Measurements from ENCODE around the gene SEMA5B. TPM values are rescaled to one million over a fixed set of nuclear protein-coding genes. Genes with fewer than 3 reads are reported as not detected.

The SEMA5B gene
- polyA plus RNA-seq, 1 donor (not counting 4 experiments of a cell fraction or from before 2014, with no cell fraction given): 0.04 TPM

DNA sequence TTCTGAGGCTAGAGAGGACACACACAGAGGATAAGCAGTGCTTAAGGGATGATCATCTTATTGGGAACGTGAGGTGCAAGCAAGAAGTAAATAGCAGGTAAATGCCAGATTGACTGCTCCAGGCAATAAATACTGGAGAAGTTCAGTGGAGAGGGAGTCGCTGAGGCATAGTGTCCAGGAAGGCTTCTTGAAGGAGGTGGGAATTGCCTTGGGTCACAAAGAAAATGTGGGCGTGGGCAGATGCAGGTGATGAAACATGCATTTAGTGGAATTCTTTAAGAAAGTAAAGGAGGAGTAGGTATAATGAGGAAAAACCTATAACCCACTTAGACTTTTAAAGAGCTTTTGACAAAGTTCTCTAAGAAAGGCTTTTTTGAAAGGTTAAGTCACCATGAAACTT, 7.4 kb upstream of the SEMA5B start:
- Histone ChIP-seq H3K4me1 (ENCODE audit: control insufficient read depth, extremely low read depth, insufficient read depth, low read length) (no peaks in the 10 kb centered on the region), H4K20me1 (ENCODE audit: control insufficient read depth, extremely low read depth, insufficient read depth, low read length) (no peaks in the 10 kb centered on the region)
- dilution Hi-C loops (cut with MboI; ENCODE audit: extremely low pct_ligation_motif_present, low sequenced_read_pairs): no loop called here

DNA sequence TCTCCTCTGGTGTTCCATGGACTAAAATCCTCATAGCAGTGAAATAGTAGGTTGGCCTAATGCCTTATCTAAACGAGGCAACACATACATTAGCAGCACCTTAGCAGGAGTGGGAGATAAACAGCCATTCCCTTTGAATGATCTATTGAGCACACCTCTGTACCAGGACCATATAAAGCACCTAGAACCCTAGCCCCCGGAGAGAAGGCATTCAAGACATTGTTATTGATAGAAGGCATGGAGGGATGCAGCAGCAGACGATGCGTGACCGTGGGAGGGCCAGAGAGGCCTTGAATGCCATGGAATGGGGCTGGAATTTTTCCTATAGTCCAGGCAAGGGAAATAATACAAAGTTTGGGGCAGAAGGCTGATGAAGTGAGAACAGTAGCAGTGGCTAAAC, 6.6 kb upstream of the SEMA5B start:
- Histone ChIP-seq H3K4me3 (ENCODE audit: control insufficient read depth in 2 of 3, extremely low read depth in 1 of 3, insufficient read depth in 2 of 3, low read depth in 1 of 3, low read length in 3 of 3) (no peak overlapping the region), H3K9ac (ENCODE audit: control insufficient read depth, extremely low read depth, insufficient read depth, low read length) (no peak overlapping the region), H3K4me2 (ENCODE audit: control insufficient read depth, extremely low read depth, insufficient read depth, low read depth, low read length) (no peak overlapping the region), H3K27ac (ENCODE audit: control insufficient read depth, insufficient read depth, low read length) (no peak overlapping the region), H3K4me1 (ENCODE audit: control insufficient read depth, extremely low read depth, insufficient read depth, low read length) (peaks cover under 1% of the 10 kb centered on the region), H3K27me3 (ENCODE audit: control insufficient read depth, extremely low read depth, insufficient read depth, low read length) (peaks cover 15% of the 10 kb centered on the region), H3K9me3 (ENCODE audit: control insufficient read depth, low read depth, low read length) (no peaks in the 10 kb centered on the region), H3K79me2 (ENCODE audit: control insufficient read depth, insufficient read depth, low read length) (no peaks in the 10 kb centered on the region), H2AFZ (ENCODE audit: control insufficient read depth, low read length) (no peak overlapping the region), H3K36me3 (ENCODE audit: control insufficient read depth in 2 of 2, extremely low read depth in 1 of 2, insufficient read depth in 2 of 2, low read length in 2 of 2) (no peaks in the 10 kb centered on the region), H3K9me1 (ENCODE audit: control insufficient read depth, extremely low read depth, insufficient read depth, low read length) (no peaks in the 10 kb centered on the region), H4K20me1 (ENCODE audit: control insufficient read depth, extremely low read depth, insufficient read depth, low read length) (no peaks in the 10 kb centered on the region)
- FAIRE-seq (no peak), DNase-seq (ENCODE audit: low read depth, low spot score) (no peak)
- dilution Hi-C loops (cut with MboI; ENCODE audit: extremely low pct_ligation_motif_present, low sequenced_read_pairs): no loop called here
- TF ChIP-seq, protein P1, sequence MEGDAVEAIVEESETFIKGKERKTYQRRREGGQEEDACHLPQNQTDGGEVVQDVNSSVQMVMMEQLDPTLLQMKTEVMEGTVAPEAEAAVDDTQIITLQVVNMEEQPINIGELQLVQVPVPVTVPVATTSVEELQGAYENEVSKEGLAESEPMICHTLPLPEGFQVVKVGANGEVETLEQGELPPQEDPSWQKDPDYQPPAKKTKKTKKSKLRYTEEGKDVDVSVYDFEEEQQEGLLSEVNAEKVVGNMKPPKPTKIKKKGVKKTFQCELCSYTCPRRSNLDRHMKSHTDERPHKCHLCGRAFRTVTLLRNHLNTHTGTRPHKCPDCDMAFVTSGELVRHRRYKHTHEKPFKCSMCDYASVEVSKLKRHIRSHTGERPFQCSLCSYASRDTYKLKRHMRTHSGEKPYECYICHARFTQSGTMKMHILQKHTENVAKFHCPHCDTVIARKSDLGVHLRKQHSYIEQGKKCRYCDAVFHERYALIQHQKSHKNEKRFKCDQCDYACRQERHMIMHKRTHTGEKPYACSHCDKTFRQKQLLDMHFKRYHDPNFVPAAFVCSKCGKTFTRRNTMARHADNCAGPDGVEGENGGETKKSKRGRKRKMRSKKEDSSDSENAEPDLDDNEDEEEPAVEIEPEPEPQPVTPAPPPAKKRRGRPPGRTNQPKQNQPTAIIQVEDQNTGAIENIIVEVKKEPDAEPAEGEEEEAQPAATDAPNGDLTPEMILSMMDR (optimal IDR thresholded peaks at IDR 0.05 in 1 of 3, IDR thresholded peaks at IDR 0.05 in 1 of 3, conservative IDR thresholded peaks at IDR 0.05 in 1 of 3; ENCODE audit: extremely low read depth in 1 of 3, insufficient read depth in 2 of 3, low read length in 3 of 3): no peak
- TF ChIP-seq EZH2 (IDR thresholded peaks at IDR 0.05; ENCODE audit: low read length): no peak

More for the DNA sequence above, 7.4 kb upstream of the SEMA5B start:
- Histone ChIP-seq H3K9ac (ENCODE audit: control insufficient read depth, extremely low read depth, insufficient read depth, low read length) (no peak overlapping the region), H3K36me3 (ENCODE audit: control insufficient read depth in 2 of 2, extremely low read depth in 1 of 2, insufficient read depth in 2 of 2, low read length in 2 of 2) (no peaks in the 10 kb centered on the region), H3K27me3 (ENCODE audit: control insufficient read depth, extremely low read depth, insufficient read depth, low read length) (peaks cover 15% of the 10 kb centered on the region), H3K9me1 (ENCODE audit: control insufficient read depth, extremely low read depth, insufficient read depth, low read length) (no peaks in the 10 kb centered on the region), H3K4me3 (ENCODE audit: control insufficient read depth in 2 of 3, extremely low read depth in 1 of 3, insufficient read depth in 2 of 3, low read depth in 1 of 3, low read length in 3 of 3) (no peak overlapping the region), H3K27ac (ENCODE audit: control insufficient read depth, insufficient read depth, low read length) (no peak overlapping the region), H3K79me2 (ENCODE audit: control insufficient read depth, insufficient read depth, low read length) (no peaks in the 10 kb centered on the region), H3K9me3 (ENCODE audit: control insufficient read depth, low read depth, low read length) (no peaks in the 10 kb centered on the region), H3K4me2 (ENCODE audit: control insufficient read depth, extremely low read depth, insufficient read depth, low read depth, low read length) (no peak overlapping the region), H2AFZ (ENCODE audit: control insufficient read depth, low read length) (no peak overlapping the region)
- TF ChIP-seq, protein P1 (optimal IDR thresholded peaks at IDR 0.05 in 1 of 3, IDR thresholded peaks at IDR 0.05 in 1 of 3, conservative IDR thresholded peaks at IDR 0.05 in 1 of 3; ENCODE audit: extremely low read depth in 1 of 3, insufficient read depth in 2 of 3, low read length in 3 of 3): no peak
- TF ChIP-seq EZH2 (IDR thresholded peaks at IDR 0.05; ENCODE audit: low read length): no peak
- DNase-seq (ENCODE audit: low read depth, low spot score): no peak
- FAIRE-seq: peak; percentile 29
